Stimulated activated naive CD8-positive, alpha-beta T cell treated with anti-CD3 and anti-CD28 coated beads, Interleukin-15, Interleukin-2, amounts not matched to agents 100 U/mL and 50 U/mL, for 24 hours (primary cell): ENCODE data around the gene SPAM1.
"Not testable (repeated sequence)": the region's sequence is repeated elsewhere in the genome, so short reads cannot be mapped to it uniquely, and the experiment has no call there.

Experiments
- ATAC-seq: fragments of 150-1000 bp; cut with Tn5 transposase; one replicate; pipeline ENCODE4 v1.10.0; 2021
- DNase-seq: peaks from one replicate; pipeline ENCODE4 v3.0.0; 2021

SPAM1 gene

DNA sequence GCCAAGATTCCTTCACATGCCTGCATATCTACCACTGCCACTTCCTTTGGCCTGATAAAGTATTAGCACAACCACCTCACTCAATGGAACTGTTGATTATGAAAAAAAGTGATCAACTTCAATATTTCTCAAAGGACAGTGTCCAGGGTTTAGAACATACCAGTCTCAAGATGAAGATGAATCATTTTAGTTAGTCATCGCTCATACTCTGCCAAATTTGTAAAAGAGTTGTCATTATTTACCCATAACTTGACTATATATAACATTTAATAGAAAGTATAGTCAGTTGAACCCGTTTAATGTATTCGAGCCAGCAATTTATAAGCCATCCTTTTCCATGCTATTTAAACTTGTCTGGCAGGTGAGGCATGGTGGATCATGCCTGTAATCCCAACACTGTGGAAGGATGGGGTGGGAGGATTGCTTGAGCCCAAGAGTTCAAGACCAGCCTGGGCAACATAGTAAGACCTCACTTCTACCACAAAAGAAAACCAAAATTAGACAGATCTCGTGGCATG lies 33.2 kb downstream of the SPAM1 start:
- ATAC-seq (no peak), DNase-seq (no peak)

DNA sequence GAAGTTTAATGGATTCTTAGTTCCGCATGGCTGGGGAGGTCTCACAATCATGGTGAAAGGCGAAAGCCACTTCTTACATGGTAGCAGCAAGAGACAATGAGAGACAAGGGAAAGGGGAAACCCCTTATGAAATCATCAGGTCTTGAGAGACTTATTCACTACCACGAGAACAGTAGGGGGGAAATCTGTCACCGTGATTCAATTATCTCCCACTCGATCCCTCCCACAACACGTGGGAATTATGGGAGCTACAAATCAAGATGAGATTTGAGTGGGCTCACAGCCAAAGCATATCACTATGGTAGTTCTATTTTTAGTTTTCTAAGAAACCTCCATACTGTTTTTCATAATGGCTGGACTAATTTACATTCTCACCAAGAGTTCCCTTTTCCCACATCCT lies 36.7 kb downstream of the SPAM1 start:
- peak; percentile 3 for DNase-seq
- ATAC-seq = peak; percentile 77

DNA sequence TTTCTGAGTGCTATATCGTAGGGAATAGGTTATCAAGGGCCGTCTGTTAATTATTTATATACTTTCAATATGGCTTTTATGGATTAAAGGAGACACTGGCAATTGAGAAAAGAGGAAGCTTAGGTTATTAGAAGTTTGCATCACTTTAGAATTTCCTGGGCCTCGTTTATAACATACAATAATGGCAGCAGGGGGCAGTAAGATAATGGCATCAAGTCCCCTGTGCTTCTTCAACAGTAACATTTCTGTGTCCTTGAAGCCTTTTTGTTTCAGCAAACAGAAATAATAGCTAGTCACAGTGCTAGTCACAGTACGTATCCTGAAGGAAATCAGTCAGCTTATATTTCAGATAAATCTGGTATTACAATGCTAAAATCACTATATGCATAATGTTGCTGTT lies 41.9 kb downstream of the SPAM1 start:
- no peak for ATAC-seq
- DNase-seq = no peak

DNA sequence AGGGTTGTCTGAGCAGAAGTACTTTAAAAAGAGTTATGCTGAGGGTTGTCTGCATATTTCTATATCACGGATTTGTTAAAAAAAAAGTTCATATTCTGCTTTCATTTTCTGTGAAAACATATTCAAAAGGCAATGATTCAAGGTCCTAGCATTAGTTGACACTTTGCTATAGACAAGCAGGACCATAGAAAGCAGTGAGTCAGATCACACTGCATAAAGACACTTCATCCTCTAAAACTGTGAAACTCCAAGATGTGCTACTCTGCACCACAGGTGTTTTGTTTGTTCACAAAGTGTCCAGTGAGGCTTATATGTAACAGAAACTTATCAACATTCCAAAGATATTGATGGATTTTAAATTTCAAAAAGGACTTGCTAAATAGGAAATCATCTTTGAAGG lies 47.0 kb downstream of the SPAM1 start:
- no peak for DNase-seq
- ATAC-seq = no peak

DNA sequence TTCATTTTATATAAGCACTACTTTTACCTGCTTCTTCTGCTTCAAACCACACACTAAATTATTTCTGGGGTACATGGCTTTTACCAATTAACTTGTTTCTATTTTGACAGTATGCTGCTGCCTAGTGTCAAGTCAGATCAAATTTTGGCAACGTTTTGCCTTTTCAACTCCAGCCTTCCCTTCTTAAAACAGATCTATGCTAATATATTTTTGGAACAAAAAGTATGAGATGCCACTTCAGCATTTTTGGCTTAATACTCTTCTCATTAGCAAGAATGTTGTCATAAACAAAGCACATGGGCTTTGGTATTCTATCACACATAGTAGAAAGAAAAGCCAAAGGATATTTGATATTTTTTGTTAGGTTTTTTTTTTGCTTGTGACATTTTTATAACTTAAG lies 47.8 kb downstream of the SPAM1 start:
- no peak for ATAC-seq
- no peak for DNase-seq

DNA sequence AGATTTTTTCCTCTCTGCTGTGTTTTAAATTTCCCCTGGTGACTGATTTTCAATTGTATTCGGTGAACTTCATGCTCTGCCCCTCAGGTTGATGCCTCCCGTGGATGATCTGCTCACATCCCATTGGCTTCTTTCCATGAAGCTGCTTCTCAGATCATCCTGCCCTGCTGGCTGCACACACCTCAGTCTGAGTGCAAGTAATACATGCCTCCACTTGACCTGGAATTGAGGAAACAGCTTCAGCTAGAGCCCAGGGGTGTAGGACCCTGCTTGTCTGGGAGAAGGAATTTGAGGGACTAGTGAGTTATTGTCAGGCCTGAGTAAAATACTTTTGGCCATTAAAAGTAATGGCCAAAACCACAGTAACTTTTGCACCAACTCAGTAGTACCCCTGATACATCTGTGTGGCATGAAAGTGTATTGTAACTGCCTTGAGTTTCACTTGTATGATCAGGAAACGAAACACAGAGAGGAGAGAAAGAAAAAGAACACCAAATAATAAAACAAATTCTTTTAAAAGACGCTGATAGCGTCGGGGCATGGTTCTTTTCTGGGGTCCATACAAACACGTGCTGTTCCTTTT lies 49.4 kb downstream of the SPAM1 start:
- ATAC-seq (no peak), DNase-seq (no peak)

DNA sequence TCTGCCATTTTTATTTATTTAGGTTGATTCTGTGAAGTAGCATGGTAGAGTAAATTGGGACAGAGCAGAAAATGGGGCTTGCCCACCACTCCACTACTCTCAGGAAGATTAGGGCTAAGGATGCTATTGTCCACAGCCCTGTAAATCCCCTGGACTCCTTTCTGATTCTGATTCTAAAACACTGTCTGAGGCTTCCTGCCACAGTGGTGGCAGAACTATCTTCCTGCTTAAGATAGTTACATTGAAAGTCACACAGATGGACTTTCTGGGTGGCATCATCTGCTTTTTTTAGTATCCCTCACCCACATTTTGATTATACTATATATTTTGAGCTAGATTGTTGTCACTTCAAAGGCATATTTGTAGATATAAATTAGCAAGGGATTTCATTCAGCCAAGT lies 50.0 kb downstream of the SPAM1 start:
- ATAC-seq (no peak), DNase-seq (no peak)

DNA sequence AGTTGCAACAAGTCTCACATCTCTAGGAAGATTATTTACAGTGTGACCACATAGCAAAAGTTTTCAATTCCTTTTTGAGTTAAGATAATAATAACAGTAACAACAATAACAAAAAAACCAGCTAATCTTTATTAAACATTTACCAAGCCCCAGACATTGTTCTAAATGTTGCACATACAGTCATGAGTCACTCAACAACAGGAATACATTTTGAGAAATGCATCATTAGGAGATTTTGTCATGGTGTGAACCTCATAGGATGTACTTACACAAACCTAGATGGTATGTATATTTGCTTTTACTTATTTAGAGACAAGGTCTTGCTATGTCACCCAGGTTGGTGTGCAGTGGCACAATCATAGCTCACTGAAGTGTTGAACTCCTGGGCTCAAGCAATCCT lies 52.0 kb downstream of the SPAM1 start:
- no peak for ATAC-seq
- DNase-seq = no peak

DNA sequence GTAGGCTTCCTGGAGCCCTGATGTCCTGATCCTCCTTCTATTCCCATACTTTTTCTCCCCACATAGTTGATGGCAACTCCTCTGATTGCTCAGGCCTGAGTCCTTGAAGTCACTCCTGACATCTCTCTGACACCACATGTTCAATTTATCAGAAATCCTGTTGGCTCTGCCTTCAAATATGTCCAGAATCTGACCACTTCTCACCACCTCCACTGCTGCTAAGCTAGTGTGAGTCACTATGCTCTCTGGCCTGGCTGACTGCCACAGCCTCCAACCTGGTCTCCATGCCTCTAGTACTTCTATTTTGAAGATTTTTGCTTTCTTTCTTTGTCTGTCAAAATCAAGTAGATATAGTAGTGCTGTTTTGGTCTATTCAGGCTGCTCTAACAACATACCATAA lies 54.8 kb downstream of the SPAM1 start:
- no peak for ATAC-seq
- DNase-seq = no peak

DNA sequence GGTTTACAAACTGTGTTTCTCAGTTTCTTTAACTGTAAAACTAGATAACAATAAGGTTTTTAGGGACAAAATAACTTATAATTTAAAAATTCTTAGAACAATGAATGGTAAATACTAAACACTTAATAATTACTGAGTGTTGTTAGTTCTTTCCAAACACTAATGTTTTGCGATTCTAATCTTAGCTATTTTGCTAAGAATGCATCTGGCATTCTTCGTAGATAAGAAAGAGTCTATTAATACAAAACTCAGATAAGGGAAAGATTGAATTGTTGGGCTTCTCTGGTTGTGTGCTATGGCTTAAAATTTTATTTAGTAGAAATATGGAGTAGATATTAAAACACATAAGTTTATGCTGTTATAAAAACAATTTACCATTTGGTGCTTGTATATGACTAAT lies 62.4 kb downstream of the SPAM1 start:
- ATAC-seq (no peak), DNase-seq (no peak)

DNA sequence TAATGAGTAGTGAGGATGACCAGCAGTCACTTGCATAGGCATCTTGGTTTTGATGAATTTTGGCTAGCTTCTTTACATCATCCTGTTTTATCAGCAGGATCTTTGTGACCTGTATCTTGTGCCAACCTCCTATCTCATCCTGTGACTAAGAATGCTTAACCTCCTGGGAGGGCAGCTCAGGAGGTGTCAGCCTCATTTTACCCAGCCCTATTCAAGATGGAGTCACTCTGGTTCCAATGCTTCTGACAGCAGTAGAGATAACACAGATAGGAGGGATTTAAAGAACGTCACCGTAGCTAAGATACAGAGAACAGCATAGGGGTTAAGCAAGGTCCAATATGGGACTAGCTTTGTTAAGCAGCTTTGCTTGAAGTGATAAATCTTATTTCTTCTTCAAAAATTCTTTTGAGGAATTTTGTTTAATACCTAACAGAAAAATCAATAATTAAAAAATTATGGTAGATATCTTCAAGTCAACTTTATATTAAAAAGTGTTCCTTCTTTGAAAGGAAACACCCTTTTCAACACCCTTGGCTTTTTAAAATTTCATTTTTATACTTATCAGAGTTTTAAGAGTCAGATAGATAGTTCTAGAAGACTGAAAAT lies 68.0 kb downstream of the SPAM1 start:
- ATAC-seq (no peak), DNase-seq (no peak)

DNA sequence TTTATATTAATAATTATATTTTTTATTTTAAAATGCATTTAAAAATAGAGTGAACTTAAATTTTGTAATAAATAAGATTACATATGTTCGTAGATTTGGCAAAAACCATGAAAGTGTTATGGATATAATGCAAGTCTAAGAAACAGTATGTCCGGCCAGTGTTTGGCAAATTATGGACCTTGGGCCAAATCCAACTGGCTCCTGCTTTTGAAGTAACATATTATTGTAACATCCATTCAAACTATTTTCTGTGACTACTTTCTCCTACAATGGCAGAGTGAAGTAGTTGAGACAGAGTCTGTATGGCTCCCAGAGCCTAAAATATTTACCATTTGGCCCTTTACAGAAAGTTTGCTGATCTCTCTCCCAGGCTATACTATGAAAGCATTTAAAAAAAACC lies 69.0 kb downstream of the SPAM1 start:
- ATAC-seq = no peak

DNA sequence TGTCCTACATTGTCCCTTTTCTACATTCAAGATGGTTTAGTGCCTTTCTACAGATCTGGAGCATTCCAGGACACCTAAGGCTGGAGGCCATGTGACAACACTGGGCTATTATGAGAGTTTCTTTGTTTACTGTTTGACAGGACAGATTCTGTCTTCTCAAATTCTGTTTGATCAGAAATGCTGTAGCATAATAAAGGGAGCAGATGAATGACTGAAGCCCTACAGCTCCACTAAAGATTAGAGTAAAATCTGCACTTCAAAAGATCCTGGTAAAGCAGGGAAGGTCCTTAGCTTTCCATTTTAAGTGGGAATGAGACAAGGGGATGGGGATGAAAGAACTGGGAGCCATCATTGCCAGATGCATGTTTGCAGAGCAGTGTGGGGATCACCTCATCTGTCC lies 69.4 kb downstream of the SPAM1 start:
- no peak for ATAC-seq
- DNase-seq = no peak

More for the DNA sequence above, 69.0 kb downstream of the SPAM1 start:
- no peak for DNase-seq

DNA sequence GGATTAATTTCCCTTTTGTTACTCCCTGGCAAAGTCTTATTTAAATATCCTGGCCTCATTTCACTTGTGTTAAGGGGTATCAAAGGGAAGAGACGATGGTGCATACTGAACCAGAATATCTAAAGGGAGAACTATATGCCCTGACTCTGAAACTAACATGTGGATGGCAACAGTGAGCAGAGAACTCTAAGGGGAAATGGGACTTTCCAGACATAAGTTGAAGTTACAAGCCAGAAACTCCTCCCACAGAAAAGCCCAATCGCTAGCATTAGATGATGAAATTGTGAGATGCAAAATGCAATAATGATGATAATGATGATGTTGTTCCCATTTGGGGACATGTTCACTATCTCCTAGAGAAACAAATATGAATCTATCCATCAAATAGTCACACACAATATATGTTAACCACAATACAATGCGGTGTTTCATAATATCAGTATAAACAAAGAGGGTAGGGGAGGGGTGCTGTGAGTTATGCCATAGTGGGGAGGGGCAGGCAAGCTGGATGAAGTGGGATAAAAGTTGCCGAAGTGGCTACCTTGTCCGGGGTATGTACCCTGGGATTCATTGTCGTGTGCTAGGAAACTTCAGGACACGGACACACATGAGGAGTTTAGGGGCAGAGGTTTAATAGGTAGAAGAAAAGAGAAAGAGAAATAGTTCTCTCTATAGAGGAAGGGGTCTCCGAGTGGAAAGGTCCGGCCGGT lies 70.7 kb downstream of the SPAM1 start:
- DNase-seq (no peak), ATAC-seq (no peak)

DNA sequence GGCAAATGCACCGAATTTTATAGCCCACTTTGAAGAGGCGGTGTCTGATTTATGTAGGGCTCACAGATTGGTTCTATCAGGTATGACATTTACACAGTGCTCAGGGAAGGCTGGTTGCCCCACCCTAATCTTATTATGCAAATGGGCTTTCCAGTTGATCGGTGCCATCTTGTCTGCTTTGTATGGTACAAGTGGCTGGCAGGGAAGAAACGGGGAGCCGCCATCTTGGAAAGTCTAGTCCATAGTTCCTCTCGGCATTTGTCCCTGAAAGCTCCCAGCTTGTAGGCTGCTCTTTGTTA lies 71.2 kb downstream of the SPAM1 start:
- ATAC-seq = no peak
- DNase-seq = no peak

DNA sequence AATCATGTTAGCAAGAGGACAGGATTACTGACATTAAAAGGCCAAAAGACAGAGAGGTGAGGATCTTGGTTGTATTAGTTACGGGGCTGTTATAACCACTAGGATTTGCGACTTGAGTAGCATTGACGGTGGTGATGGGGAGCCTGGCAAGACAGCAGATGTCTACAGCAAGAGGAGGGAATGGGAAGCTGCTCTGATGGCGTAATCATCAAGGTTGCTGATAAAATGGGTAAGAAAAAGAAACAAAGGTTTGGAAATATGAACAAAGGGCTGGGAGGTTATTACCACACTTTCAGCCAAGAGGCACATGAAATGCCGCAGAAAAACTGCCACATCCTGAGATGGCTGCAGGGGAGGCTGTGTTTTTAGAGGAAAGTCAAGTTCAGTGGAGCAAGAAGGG lies 73.9 kb downstream of the SPAM1 start:
- DNase-seq (no peak), ATAC-seq (no peak)

DNA sequence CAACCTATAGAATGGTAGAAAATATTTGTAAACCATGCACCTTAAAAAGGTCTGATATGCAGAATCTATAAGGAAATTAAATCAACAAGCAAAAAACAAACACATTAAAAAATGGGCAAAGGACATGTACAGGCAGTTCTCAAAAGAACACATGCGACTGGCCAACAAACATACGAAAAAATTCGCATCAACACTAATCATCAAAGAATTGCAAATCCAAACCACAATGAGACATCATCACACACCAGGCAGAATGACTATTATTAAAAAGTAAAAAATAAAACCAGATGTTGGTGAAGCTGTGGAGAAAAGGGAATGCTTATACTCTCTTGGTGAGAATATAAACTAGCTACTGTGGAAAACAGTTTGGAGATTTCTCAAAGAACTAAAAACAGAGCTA lies 74.7 kb downstream of the SPAM1 start:
- no peak for DNase-seq
- no peak for ATAC-seq

DNA sequence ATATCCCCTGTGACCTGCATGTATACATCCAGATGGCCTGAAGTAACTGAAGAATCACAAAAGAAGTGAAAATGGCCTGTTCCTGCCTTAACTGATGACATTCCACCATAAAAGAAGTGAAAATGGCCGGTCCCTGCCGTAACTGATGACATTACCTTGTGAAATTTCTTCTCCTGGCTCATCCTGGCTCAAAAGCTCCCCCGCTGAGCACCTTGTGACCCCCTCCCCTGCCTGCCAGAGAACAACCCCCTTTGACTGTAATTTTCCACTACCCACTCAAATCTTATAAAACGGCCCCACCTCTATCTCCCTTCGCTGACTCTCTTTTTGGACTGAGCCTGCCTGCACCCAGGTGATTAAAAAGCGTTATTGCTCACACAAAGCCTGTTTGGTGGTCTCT lies 83.3 kb downstream of the SPAM1 start:
- ATAC-seq, DNase-seq: not testable (repeated sequence)

DNA sequence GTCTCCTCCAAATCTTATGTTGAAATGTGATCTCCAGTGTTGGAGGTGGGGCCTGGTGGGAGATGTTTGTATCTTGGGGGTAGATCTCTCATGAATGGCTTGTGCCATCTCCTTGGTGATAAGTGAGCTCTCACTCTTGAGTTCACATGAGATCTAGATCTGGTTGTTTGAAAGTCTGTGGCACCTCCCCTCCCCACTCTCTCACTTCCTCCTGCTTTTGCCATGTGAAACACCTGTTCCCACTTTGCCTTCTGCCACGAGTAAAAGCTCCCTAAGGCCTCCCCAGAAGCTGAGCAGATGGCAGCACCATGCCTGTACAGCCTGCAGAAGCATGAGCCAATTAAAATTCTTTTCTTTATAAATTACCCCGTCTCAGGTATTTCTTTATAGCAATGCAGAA lies 84.3 kb downstream of the SPAM1 start:
- ATAC-seq (no peak), DNase-seq (no peak)
